GM19452 (cell line): ENCODE results near the gene ADK.
"Not testable (repeated sequence)": the region's sequence is repeated elsewhere in the genome, so short reads cannot be mapped to it uniquely, and the experiment has no call there.

ENCODE experiments used
- ATAC-seq: cut with Tn5 transposase; IDR thresholded peaks from one replicate; pipeline ENCODE4 v1.9.1; 2021; ENCODE audit not compliant: unreplicated experiment

Gene ADK

DNA sequence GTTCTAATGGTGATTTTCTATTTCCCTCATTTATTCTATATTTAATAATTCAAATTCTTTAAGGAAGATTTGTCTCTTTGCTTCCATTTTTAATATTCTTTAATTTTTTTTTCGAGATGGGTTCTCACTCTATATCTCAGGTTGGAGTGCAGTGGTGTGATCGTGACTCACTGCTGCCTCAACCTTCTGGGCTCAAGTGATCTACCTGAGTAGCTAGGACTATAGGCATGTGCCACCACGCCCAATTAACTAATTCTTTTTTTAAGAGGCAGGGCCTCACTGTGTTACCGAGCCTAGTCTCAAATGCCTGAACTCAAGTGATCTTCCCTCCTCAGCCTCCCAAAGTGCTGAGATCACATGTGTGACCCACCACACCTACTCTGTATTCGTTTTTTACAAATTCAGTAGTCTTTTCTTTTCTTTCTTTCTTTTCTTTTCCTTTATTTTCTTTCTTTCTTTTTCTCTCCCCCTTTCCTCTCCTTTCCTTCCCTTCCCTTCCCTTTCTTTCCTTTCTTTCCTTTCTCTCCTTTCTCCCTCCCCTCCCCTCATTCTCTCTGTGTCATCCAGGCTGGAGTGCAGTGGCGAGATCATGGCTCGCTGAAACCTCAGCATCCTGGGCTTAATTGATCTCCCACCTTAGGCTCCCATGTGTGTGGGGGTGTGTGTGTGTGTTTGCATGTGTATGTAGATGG, 323.1 kb downstream of the ADK start:
- no peak for ATAC-seq

DNA sequence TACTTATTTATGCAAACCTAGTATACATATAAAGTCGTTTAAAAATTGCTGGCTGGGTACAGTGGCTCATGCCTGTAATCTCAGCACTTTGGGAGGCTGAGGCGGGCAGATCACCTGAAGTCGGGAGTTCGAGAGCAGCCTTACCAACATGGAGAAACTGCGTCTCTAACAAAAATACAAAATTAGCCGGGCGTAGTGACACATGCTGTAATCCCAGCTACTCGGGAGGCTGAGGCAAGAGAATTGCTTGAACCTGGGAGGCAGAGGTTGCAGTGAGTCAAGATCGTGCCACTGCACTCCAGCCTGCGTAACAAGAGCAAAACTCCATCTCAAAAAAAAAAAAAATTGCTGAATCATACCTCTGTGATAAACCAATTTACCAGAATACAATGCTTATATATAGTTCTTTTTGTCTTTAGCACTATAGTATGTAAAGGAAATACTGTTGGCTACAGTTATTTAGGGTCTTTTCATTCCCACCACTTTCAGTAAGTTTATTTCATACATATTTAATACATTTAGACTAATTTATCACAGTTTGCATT, 325.2 kb downstream of the ADK start:
- ATAC-seq, result not testable (repeated sequence)

DNA sequence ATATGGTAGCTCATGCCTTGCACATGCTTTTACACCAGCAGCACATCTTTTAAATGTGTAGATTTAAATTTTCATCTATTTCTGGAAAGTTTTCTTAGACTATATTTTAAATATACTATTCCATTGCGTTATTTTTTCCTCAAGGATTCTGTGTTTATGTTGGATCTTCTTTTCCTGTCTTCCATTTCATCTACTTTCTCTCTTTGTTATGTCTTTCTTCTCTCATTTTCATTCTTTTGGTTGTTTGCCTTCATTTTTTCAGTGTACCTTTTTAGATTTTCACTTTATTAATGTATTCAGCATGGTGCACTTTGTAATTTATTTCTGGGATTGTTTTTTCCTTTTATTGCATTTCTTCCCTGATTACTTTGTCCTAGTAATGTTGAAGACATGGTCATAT, 329.8 kb downstream of the ADK start:
- ATAC-seq, result no peak

DNA sequence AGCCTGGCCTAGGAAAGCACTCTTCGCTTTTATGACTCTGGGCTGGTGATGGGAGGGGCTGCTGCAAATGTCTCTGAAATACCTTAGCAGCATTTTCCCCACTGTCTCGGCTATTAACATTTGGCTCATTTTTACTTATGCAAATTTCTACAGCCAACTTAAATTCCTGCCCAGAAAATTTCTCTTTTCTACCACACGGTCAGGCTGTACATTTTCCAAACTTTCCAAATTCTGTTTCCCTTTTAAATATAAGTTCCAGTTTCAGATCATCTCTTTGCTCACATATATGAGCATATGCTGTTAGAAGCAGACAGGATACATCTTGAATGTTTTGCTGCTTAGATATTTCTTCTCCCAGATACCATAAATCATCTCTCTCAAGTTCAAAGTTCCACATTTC, 332.3 kb downstream of the ADK start:
- ATAC-seq, result no peak

DNA sequence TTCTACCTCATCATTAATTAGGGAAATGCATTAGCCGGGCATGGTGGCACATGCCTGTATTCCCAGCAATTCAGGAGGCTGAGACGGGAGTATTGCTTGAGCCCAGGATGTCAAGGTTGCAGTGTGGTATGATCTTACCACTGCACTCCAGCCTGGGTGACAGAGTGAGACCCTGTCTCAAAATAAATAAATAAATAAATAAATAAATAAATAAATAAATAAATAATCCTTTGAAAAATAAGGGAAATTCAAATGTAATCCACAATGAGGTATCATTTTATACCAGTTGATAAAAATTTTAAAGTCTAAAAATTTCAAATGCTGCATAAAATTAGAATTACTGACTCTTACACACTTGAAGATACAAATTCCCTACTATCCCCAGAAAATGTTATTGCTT, 334.3 kb downstream of the ADK start:
- ATAC-seq, result no peak

DNA sequence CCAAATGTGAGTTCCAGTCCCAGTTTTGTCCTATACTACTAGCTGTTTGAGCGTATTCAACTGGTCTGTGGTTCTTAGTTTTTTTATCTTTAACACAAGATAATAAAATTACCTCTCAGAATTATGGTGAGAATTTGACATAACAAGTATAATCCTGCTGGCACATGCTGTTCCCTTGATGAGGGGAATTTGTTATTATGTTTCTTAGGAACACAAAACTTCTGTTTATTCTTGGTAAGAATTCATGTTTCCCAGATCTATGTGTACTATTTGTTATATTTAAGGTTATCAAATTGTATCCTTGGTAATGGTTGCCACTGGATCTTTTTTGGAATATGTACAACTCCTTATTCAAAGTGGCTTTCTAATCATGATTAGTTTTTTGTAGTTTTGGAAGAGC, 335.6 kb downstream of the ADK start:
- ATAC-seq, result no peak

DNA sequence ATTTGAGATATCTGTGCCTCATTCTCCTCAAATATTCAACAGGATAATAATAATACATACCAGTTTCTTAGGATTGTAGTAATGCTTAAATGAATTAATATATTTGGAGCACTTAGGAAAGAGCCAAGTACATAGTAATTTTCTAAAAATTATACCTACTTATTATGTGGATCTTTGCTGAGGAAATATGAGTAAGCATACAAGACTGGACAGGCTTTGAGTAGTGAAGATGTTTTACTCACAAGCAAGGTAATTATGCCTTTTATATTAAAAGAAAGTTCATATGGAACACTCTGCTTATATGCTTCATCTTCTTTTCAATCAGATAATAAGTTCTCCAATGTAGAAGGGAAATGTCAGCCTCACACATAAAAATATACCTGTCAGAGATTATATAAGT, 337.9 kb downstream of the ADK start:
- ATAC-seq, result no peak

DNA sequence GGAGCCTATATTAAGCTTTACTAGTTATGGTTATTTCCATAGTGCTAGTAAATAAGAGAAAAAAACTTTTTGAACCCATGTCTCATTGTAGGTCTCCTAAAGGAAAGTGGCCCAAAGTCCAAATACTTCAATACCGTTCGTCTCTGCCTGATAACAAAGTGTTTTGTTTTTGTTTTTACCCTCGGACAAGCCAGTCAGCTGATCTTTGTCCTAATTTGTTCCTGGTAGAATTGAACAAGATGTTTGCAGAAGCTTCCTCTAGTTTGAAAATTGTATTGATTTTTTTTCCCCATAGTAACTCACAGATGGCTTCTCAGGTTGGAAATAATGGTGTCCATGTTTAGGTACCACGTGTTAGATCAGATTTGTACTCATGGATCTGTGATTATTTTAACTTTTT, 339.5 kb downstream of the ADK start:
- ATAC-seq, result no peak

DNA sequence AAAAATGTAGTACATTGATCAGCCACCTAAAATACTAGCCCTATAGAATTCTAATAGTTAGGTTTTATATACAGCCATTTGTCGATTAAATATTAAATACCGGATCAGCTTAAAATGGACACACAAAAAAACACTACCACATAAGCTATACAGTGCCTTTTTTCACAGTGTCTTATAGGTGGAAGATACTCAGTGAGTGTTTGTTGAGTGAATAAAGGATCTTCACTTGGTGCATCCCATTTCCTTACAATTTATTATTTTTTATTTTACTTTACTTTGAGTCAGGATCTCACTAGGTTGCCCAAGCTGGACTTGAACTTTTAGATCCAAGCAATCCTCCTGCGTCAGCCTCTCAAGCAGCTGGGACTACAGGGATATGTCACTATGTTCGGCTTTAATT, 340.0 kb downstream of the ADK start:
- ATAC-seq, result no peak

DNA sequence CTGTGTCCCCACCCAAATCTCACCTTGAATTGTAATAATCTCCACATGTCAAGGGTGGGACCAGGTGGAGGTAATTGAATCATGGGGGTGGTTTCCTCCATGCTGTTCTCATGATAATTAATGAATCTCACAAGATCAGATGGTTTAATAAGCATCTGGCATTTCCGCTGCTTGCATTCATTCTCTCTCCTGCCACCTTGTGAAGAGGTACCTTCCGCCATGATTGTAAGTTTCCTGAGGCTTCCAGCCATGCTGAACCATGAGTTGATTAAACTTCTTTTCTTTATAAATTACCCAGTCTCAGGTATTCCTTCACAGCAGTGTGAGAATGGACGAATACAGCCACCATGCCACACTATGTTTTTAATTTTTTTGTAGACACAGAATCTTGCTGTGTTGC, 345.3 kb downstream of the ADK start:
- not testable (repeated sequence) for ATAC-seq

DNA sequence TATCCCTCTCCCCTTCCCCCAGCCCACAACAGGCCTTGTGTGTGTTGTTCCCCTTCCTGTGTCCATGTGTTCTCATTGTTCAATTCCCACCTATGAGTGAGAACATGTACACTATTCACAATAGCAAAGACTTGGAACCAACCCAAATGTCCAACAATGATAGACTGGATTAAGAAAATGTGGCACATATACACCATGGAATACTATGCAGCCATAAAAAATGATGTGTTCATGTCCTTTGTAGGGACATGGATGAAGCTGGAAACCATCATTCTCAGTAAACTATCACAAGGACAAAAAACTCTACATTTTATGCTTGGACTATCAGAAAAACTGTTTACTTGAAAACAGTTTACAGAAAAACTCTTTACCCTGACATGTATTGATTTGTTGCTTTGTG, 347.6 kb downstream of the ADK start:
- not testable (repeated sequence) for ATAC-seq

DNA sequence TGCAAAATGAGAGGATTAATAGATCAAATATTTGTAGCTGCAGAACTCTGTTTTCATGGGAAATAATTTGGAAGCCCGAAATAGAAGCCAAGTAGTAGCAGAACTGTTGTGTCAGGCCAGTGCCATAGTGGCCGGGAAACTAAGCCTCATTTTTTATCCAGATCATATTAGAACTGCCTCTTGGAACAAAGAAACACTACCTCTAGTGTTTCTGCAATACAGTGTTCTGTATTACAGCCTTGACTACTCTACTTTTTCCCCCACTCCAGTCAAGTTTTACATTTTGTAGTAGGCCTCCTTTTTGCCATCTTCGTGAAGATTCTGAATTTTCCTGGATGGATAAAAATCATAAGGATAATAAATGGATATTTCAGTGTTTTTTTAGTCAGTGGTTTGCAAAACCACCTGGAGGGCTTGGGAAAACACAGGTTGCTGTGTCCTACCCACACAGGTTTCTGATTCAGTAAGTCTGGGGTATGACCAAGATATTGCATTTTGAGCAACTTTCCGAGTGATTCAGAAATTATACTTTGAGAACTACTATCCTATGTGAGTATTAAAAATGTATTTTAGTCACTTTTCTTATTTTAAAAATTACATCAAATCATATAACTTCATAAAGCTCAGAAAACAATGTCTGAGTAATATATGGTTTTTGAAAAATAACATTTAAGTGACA, 349.1 kb downstream of the ADK start:
- ATAC-seq, result no peak

DNA sequence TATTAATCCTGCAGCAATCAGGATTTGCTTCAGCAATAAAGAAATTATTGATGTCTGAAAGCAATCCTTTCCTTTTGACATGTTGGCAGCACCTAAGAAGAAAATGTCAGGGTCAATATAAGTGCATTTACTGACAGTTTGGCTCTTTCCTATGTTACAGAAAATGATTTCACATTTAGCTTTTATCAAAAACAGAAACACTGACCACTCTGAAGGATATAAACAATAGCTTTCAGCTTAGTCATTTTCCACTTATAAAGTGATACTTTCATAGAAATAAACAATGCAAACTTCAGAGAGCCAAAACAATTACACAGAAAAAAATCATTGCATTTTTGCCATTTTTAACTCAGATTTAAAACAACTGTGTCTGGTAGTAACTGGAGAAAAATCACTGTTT, 349.8 kb downstream of the ADK start:
- ATAC-seq, result no peak

DNA sequence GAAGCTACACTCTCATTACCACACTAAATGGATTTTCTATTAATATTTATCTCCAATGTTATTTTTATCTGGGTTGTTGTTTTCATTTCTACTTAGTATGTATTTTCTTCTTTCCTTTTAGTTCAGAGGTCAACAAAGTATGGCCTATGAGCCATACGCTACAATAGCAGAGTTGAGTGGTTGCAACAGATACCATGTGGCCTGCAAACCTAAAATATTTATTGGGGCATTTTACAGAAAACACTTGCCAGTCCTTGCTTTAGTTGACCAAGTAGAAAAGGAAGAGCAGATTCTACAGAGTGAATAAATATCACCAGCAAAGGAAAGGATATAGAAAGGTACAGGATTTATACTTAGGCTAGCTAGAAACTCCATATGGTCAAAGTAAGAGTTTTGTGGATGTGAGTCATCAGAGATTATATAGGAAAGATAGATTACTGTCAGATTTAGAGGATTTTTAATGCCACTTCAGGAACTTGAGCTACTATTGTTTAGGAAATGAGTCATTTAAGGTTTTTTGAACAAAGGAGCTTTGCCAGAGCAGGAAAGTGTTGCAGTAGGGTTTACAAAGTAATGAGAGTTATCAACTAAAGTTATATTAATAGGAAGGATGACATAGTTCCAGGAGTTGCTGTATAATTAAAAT, 352.1 kb downstream of the ADK start:
- no peak for ATAC-seq

DNA sequence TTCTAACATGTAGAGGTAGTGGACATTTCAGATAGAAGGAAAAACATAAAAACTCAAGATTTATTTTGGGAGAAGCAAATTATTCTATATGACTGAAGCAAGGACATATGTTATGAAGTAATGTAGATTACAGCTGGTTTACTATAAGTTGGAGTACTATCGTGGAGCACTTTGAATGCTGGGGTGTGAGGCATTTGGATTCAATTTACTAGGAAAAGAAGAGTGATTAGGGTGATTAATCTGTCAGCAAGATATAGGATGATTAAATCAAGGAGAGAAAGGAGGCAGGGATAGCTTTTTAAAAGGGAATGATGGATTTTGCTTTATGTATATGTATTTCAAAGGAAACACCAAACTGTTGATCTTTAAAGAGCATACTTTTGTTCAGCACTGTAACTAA, 356.9 kb downstream of the ADK start:
- ATAC-seq, result no peak

DNA sequence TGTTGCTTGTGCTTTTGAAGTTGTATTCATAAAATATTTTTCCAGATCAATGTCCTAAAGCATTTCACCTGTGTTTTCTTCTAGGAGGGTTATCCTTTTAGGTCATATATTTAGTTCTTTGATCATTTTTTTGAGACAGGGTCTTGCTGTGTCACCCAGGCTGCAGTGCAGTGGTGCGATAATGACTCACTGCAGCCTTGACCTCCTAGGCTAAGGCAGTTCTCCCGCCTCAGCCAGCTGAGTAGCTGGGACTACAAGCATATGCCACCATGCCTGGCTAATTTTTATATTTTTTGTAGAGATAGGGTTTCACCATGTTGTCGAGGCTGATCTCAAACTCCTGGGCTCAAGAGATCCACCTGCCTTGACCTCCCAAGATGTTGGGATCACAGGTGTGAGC, 359.6 kb downstream of the ADK start:
- ATAC-seq, result no peak

DNA sequence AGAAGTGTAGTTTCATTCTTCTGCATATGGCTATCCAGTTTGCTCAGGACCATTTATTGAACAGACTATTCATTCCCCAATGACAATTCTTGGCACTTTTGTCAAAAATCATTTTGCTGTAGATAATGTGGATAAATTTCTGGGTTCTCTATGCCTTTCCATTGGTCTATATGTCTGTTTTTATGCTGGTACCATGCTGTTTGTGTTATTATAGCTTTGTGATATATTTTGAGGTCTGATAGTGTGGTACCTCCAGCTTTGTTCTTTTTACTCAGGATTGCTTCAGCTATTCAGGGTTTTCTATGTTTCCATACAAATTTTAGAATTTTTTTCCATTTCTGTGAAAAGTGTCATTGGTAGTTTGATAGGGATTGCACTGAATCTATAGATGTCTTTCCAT, 360.0 kb downstream of the ADK start:
- ATAC-seq, result no peak

DNA sequence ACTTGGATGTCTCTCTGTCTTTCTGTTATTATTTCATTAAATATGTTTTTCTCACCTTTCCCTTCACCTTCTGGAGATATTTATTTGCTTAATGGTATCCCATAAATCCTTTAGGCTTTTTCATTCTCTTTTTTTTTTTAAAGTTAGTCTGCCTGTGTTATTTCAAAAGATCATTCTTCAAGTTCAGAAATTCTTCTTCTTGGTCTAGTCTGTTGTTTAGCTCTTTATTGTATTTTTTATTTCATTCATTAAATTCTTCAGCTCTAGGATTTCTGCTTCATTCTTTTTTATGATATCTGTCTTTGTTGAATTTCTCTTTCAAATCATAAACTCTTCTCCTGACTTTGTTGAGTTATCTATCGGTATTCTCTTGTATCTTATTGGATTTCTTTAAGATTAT, 363.3 kb downstream of the ADK start:
- ATAC-seq, result no peak

DNA sequence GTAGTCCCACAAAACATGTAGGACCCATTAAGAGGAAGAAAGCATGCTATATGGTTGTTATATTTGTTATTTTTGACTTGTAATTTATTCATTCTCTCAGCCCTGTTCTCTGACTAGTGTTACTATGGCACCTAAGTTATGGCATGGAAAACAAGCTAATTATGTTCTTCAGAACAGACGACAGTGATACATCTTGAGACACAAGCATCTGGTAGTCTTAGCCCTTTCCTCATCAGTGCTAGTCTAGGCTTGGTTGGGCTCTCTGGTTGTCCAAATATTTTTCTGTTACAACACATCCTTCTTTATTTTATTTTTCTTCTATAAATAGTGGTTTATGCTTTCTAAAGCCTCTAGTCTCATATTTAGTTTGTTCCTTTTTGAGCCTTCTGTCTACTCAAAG, 367.0 kb downstream of the ADK start:
- ATAC-seq, result no peak

DNA sequence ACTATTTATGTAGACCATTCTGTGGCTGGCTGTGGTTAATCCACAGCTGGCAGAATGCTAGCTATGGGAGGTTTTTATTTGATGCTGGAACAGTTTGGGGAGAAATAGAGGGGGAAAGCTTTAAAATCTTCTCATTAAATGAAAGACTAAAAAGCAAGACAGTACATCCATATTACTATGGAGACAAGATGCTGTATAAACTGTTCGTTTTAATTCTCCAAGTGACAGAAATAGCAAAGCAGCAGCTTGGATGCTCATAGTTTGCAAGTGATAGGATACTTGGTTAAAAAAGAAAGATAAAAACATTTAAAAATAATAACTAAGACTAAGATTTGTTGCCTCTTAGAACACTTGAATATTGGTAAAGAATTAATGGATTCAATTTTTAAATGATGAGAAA, 370.5 kb downstream of the ADK start:
- no peak for ATAC-seq

DNA sequence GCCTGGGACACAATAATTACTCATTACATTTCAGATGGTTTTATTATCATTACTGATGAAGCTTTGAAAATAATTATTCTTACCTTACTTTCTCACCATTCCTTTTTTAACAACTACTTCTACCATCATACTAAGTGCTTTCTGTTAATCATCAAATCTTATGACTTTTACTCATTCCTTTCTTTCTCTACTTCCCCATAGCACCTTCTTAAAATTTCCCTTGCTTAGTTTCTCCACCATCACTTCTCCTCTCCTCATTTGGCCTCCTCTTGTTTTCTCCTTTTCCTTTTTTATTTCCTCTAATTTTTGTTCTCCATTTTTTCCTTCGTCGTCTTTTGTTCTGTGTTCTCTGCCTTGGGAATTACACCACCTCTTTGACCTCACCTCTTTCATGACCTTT, 372.2 kb downstream of the ADK start:
- ATAC-seq, result no peak

DNA sequence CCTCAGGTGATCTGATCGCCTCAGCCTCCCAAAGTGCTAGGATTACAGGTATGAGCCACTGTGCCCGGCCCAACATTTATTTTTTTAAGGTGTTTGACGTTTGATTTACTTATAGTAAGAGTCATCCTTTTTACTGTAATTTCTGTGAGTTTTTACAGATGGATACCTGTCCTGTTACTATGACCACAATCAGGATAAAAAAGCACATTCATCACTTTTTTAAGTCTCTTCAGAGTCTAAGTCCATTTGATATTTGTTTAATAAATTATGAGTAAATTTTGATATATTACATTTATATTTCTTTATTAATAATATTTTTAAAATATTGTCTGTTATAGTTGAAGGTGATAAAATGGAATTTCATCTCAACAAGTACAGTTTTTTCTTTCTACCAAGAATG, 374.9 kb downstream of the ADK start:
- ATAC-seq, result no peak
